Activated CD8-positive, alpha-beta memory T cell treated with anti-CD3 and anti-CD28 coated beads for 4 hours (primary cell): ENCODE results near the gene CCDC127.

Experiments used
- DNase-seq, 2 donors: peaks; one replicate each; pipeline ENCODE4 v3.0.0-alpha.2; 2020; ENCODE audit warnings: low read depth in 2 of 2

CCDC127 gene

GRCh38 chr5:190366-191035 lies 27.5 kb downstream of the CCDC127 start:
- no peak for DNase-seq

DNA sequence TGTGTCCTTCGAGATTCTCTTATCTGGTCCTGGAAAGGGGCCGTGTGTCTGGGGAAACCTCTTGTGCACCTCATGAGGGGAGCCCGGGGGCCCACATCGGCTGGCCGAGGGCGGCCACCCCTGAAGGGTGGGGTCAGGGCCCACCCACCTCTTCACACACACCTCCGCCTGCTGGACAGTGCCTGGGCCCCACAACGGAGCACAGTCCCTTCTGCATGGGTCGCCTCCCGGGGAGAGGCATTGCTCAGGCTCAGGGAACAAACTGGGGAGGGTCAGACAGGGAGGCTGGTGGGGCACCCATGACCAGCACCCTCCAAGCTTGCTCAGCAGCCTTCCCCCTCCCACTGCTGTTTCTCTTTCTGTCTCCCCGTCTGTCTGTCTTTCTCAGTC lies 28.0 kb downstream of the CCDC127 start:
- DNase-seq = no peak

- DNase-seq = no peak
Measured at GRCh38 chr5:189486-189885, 28.5 kb downstream of the CCDC127 start.

DNA sequence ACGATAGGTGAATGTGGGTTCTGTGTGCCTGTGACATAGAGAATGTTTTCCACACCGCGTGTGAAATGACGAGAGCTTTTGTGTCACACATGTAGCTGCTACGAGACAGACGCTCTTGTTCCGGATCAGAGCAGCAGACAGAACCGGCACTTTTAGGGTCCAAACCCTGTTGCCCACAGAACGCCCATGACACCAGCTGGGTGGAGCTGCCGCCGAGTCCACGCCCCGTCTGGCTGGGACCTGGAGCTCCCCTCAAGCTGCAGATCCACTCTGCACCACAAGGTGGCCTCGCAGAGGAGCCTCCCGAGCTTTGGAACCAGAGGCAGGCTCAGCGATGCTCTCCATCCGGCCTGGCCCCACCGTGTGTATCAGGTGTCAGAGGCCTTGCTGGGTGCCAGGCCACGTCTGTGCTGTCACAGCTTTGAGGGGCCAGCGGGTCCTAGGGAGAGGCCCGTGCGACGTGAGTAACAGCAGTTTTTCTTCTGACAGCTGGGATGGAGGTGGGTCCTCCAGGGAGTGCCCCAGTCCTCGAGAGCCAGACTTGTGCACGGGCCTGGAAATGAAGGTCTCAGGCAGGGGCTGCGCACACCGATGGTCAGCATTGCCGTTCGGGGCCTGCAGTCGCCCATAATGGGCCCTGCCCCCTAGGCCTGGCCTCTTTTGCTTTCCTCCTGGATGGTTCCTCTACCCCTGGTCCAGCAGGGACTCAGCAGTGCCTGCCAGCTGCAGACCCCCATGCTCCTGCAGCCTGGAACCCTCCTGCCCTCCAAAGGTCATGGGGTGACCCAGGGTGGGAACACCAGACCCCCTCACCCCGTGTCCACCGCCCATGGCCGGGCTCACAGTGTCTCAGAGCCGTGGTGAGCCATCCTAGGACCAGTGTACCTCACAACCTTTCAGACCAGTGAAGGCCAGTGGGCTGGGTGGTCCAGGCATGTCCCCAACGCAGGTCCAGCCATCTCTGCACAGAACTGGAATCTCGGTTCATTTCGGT lies 29.2 kb downstream of the CCDC127 start:
- peak; percentile 64 to 67 for DNase-seq

DNA sequence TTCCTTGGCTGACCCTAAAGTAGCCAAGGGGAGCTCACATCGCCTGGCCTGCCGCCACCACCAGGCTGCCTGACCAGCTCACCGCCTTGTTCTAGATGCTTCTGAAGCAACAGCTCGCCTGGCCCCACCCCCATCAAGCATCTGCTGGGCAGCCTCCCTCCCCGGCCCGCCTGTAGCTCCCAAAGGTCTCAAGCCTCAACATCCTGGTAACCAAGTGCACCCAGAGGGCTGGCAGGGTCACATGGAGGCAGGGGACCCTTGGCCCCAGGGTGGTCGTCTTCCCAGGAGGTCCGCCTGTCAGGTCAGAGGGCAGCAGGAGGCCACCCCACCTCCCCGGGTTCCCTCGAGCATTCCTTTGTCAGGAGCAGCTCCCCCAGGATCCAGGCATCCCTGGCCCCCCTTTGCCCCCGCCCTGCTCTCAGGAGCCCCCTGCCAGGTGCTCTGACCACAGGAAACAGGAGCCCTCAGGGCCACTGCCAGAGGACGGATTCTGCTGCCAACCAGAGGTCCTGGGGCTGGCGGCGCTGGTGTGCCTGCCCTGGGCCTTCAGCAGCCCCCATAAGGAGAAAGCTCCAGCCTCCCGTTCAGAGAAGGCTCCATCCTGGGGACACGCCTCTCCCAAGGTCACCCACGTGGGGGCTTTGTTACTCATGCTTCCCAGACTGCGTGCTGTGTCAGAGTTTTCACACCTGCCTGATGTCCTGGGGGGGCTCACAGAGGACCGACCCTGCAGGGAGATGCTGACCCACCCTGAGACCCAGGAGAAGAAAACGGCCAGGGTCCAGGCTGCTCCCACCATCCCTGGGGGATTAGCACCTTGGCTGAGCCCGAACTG lies 30.1 kb downstream of the CCDC127 start:
- DNase-seq = no peak

DNA sequence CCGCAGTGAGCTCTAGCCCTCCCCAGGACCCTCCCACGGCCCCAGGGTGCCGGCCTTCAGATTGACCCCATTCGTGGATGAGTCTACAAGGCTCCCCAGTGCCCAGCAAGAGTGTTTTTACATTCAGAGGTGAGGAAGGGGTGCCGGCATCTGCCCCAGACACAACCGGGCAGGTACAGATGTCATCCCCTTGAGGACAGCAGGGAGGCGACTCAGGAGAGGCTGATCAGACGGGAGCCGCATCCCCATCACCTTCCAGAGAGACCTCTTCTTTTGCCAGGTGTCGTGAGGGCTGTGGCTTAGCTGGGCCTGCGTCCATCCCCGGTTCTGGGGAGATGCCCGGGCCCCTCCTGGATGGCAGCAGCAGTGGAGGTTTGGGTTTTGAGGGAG lies 30.9 kb downstream of the CCDC127 start:
- no peak for DNase-seq

GRCh38 chr5:186091-187041 lies 31.6 kb downstream of the CCDC127 start:
- no peak for DNase-seq

- no peak for DNase-seq
Measured at GRCh38 chr5:185095-186070, 32.6 kb downstream of the CCDC127 start.

- no peak for DNase-seq
Measured at GRCh38 chr5:184471-184870, 33.5 kb downstream of the CCDC127 start.

GRCh38 chr5:182126-182525 lies 35.8 kb downstream of the CCDC127 start:
- DNase-seq = no peak

GRCh38 chr5:181566-181965 lies 36.4 kb downstream of the CCDC127 start:
- no peak for DNase-seq

DNA sequence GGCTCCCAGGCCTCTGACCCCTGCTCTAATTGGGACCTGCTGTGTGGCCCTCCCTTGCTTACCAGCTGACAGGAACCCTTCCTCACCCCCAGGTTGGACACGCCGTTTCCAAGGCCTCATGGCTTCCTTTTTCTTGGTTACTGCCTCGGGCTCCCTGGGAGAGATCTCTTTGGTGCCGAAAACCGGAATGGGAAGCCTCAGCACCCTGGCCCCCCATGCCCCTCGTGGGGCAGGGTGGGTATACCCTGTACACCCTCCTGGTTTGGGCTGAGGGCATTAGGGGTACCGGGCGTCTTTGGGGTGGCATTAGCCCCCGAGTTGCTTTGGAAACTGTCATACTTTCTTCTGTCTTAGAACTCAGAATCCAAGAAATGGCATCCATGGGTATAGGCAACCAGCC lies 36.8 kb downstream of the CCDC127 start:
- DNase-seq = no peak

- DNase-seq = no peak
Measured at GRCh38 chr5:180286-180918, 37.6 kb downstream of the CCDC127 start.

- no peak for DNase-seq
Measured at GRCh38 chr5:179401-179800, 38.6 kb downstream of the CCDC127 start.

GRCh38 chr5:178110-178509 lies 39.8 kb downstream of the CCDC127 start:
- DNase-seq = no peak

- DNase-seq = no peak
Measured at GRCh38 chr5:176296-176823, 41.6 kb downstream of the CCDC127 start.

- DNase-seq = no peak
Measured at GRCh38 chr5:174876-175465, 43.0 kb downstream of the CCDC127 start.

GRCh38 chr5:174291-174600 lies 43.7 kb downstream of the CCDC127 start:
- no peak for DNase-seq
